ENCODE data around the gene GPR173. TPM values are rescaled to one million over a fixed set of nuclear protein-coding genes. Genes with fewer than 3 reads are reported as not detected.

Gene GPR173
- total and polyA plus RNA-seq, 2 of the 8 experiments (the other 6 are each of a cell fraction or from before 2014, with no cell fraction given), result 7.0 to 11.3 TPM

DNA sequence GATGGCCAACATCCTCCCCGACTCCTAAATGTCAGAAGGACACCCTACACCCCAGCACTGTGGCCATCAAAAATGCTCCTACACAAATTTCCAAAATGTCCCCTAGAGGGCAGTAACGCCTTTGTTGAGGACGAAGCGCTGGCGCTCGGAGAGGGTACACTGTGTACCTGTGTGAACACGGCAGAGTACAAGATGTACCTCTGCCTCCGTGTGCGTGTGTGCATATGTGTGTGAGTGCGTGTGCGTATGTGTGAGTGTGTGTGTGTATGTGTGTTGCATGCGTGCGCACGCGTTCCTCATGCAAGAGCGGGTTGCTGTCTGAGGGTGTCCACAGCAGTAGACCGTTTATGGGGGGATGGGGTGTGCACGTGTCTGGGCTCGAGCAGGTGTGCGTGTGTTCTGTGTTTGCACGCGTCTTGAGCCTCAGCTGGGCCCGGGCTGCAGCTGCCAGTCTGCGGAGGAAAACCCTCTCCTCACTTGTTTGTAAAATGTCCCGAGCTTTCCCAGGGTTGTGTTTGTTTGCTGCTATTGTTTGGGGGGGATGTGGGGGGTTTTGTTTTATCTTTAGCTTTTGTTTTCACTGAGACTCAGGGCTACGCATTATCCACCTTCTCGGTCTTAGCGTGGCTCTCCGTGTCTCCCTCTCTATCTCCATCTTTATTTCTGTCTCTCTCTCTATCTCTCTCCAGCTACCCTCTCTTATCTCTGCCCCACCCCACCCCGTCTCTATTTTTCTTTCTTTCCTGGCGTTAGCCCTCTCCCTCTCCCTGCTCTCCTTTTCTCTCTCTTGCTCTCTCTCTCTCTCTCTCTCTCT, 23.2 kb downstream of the GPR173 start:
- WGBS, 2 experiments (ENCODE audit: extremely low coverage in 1 of 2, insufficient coverage in 1 of 2, insufficient read length in 1 of 2, insufficient replicate concordance in 2 of 2, low coverage in 1 of 2, low lambda C conversion rate in 2 of 2, missing lambda C conversion rate in 1 of 2), result 11% methylated on average over 28 of the region's 31 CpGs; no CpG with 5 or more reads in 1 of the 2 experiments
- 0 out of 2 replicates have a peak overlapping the region, but pooled peaks have one; percentile 77 for H2AFZ ChIP-seq (ENCODE audit: low read length)

More for the DNA sequence above, 23.2 kb downstream of the GPR173 start:
- H2BK15ac ChIP-seq (ENCODE audit: low read length), result no peak overlapping the region
- H3K79me1 ChIP-seq (ENCODE audit: low read depth, low read length), result no peaks in the 10 kb centered on the region
- H3K14ac ChIP-seq (ENCODE audit: insufficient read length), result no peak overlapping the region
- TF ChIP-seq, protein P1, sequence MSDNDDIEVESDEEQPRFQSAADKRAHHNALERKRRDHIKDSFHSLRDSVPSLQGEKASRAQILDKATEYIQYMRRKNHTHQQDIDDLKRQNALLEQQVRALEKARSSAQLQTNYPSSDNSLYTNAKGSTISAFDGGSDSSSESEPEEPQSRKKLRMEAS (IDR thresholded peaks at IDR 0.05), result peak; percentile 76
- TF ChIP-seq YY1 (IDR thresholded peaks at IDR 0.05; ENCODE audit: low read depth, low read length), result no peak
- TF ChIP-seq ZNF274 (IDR thresholded peaks at IDR 0.05; ENCODE audit: borderline replicate concordance, extremely low read depth, low read length), result no peak
- peak; percentile 37; the same call in 1 of the 2 replicates for TF ChIP-seq POLR2AphosphoS5 (IDR thresholded peaks at IDR 0.05; ENCODE audit: low read depth, low read length)
- peak; percentile 69 to 77 for TF ChIP-seq RAD21 (IDR thresholded peaks at IDR 0.05 in 1 of 2, conservative IDR thresholded peaks at IDR 0.05 in 1 of 2; ENCODE audit: low read depth in 2 of 2, low read length in 2 of 2)
- TF ChIP-seq, protein P2, sequence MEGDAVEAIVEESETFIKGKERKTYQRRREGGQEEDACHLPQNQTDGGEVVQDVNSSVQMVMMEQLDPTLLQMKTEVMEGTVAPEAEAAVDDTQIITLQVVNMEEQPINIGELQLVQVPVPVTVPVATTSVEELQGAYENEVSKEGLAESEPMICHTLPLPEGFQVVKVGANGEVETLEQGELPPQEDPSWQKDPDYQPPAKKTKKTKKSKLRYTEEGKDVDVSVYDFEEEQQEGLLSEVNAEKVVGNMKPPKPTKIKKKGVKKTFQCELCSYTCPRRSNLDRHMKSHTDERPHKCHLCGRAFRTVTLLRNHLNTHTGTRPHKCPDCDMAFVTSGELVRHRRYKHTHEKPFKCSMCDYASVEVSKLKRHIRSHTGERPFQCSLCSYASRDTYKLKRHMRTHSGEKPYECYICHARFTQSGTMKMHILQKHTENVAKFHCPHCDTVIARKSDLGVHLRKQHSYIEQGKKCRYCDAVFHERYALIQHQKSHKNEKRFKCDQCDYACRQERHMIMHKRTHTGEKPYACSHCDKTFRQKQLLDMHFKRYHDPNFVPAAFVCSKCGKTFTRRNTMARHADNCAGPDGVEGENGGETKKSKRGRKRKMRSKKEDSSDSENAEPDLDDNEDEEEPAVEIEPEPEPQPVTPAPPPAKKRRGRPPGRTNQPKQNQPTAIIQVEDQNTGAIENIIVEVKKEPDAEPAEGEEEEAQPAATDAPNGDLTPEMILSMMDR (IDR thresholded peaks at IDR 0.05; ENCODE audit: control extremely low read depth in 1 of 3, insufficient read depth in 1 of 3, low read depth in 1 of 3, low read length in 3 of 3), result peak; percentile 30 to 73 (median 61)
- peak; percentile 99 for TF ChIP-seq KDM1A (IDR thresholded peaks at IDR 0.05; ENCODE audit: borderline replicate concordance, low read length)
- FAIRE-seq (peak; percentile 92), DNase-seq (ENCODE audit: low read depth in 1 of 2, low spot score in 2 of 2) (no peak)
- H2AK5ac ChIP-seq (ENCODE audit: low read depth, low read length), result no peak overlapping the region
- no peak overlapping the region for H2BK120ac ChIP-seq (replicated peaks; ENCODE audit: low read depth, low read length)
- H3K56ac ChIP-seq (replicated peaks; ENCODE audit: insufficient read length, low read depth, low read length), result no peak overlapping the region
- H3K23ac ChIP-seq (ENCODE audit: insufficient read length), result no peak overlapping the region
- peak overlapping the region; percentile 33 for H4K5ac ChIP-seq (ENCODE audit: insufficient read length, low read depth, low read length)
- H3K9me3 ChIP-seq (ENCODE audit: insufficient read depth in 2 of 2, low read depth in 1 of 2, low read length in 1 of 2), result no peaks in the 10 kb centered on the region
- no peak overlapping the region for H3K9ac ChIP-seq (replicated peaks in 1 of 4; ENCODE audit: extremely low read depth in 1 of 4, low read depth in 3 of 4, low read length in 3 of 4)
- H3K18ac ChIP-seq (ENCODE audit: extremely low read depth, low read length), result no peak overlapping the region
- POLR2A ChIA-PET (ENCODE audit: partially characterized antibody), result interaction anchor here (2.0 kb wide), 1 partner anchor 10 kb away, joined by 12 read pairs; the partner anchor contains the start of gene TSPYL2
- H2BK20ac ChIP-seq (ENCODE audit: low read length), result no peak overlapping the region
- no peak overlapping the region for H3K27ac ChIP-seq (ENCODE audit: low read depth, low read length)
- no peak overlapping the region for H2BK5ac ChIP-seq (ENCODE audit: low read depth, low read length)
- H4K91ac ChIP-seq (replicated peaks; ENCODE audit: insufficient read length, low read length), result peak overlapping the region; percentile 40
- no peak overlapping the region for H3K4ac ChIP-seq (replicated peaks; ENCODE audit: insufficient read length, low read depth, low read length)
- H2BK12ac ChIP-seq (ENCODE audit: low read depth, low read length), result no peak overlapping the region
- no peaks in the 10 kb centered on the region for H3K79me2 ChIP-seq (ENCODE audit: control insufficient read depth in 1 of 2, insufficient read depth in 2 of 2, low read length in 2 of 2)
- no peaks in the 10 kb centered on the region for H4K20me1 ChIP-seq (replicated peaks in 1 of 2; ENCODE audit: control insufficient read depth in 1 of 2, insufficient read depth in 2 of 2, low read length in 2 of 2)
- CTCF ChIA-PET (ENCODE audit: partially characterized antibody), result interaction anchor here (0.7 to 1.6 kb wide), 10 partner anchors 15 to 1579 kb away, joined by 3 to 7 read pairs (median 3); no protein-coding TSS in a partner anchor
- peak overlapping the region; percentile 32 to 55 (median 38); a peak in 7 of 8 replicates for H3K4me3 ChIP-seq (ENCODE audit: extremely low read depth in 1 of 4, insufficient read depth in 2 of 4, low read depth in 3 of 4, low read length in 4 of 4)
- no peaks in the 10 kb centered on the region for H3K36me3 ChIP-seq (ENCODE audit: control insufficient read depth in 2 of 4, insufficient read depth in 4 of 4, low read length in 3 of 4)
- peaks cover 3% of the 10 kb centered on the region; the same call in 1 of the 2 replicates for H3K23me2 ChIP-seq (ENCODE audit: low read depth, low read length)
- H3K4me1 ChIP-seq (replicated peaks in 1 of 4; ENCODE audit: control insufficient read depth in 3 of 4, insufficient read depth in 4 of 4, low read length in 3 of 4), result peaks cover 0 to 5% (median 1%) of the 10 kb centered on the region in 4 experiments; a peak in 1 of 7 replicates
- H3K27me3 ChIP-seq (replicated peaks in 1 of 4; ENCODE audit: control insufficient read depth in 3 of 4, extremely low read depth in 1 of 4, insufficient read depth in 3 of 4, low read length in 3 of 4), result no peaks in the 10 kb centered on the region
- H3K4me2 ChIP-seq (ENCODE audit: insufficient read depth in 1 of 2, low read depth in 2 of 2, low read length in 2 of 2), result peak overlapping the region; percentile 51 to 87
- H4K8ac ChIP-seq (ENCODE audit: extremely low read depth, insufficient read depth, low read length), result no peak overlapping the region
